HL-60 (cell line): ENCODE measurements around the gene GABRR2.

Experiments
- DNase-seq, 2 experiments: peaks; one replicate each; pipeline ENCODE4 v3.0.0-alpha.2; 2010 to 2020; ENCODE audit warnings: low read depth in 1 of 2, low spot score in 1 of 2
- H3K27ac ChIP-seq: fragments of 250-450 bp; sonication (Bioruptor Pico); replicated peaks from 2 replicates; pipeline ENCODE4 v1.5.1; 2020; ENCODE audit warnings: mild to moderate bottlenecking, moderate library complexity
- H3K27me3 ChIP-seq: fragments of 250-450 bp; sonication (Bioruptor Pico); 2 replicates; pipeline ENCODE4 v1.5.1; 2021; ENCODE audit warnings: mild to moderate bottlenecking, moderate library complexity; ENCODE audit not compliant: insufficient read depth, poor library complexity, severe bottlenecking
- H3K4me3 ChIP-seq: replicated peaks from 2 replicates; pipeline ENCODE4 v1.5.1; 2011; ENCODE audit warnings: mild to moderate bottlenecking, control low read depth, low read length; ENCODE audit not compliant: insufficient read depth
- CTCF ChIP-seq: IDR thresholded peaks from one replicate; pipeline ENCODE4 v1.5.1; 2011; ENCODE audit warnings: low read length, control low read depth, inconsistent platforms; ENCODE audit not compliant: insufficient read depth
- GABPA ChIP-seq: IDR thresholded peaks from 2 replicates; pipeline ENCODE4 v1.6.1; 2012; ENCODE audit warnings: low read depth
- POLR2AphosphoS5 ChIP-seq: IDR thresholded peaks from 2 replicates; pipeline ENCODE4 v1.6.1; 2012; ENCODE audit warnings: low read depth
- SPI1 ChIP-seq: IDR thresholded peaks from 2 replicates; pipeline ENCODE4 v1.6.1; 2012; ENCODE audit warnings: low read depth, mild to moderate bottlenecking, borderline replicate concordance
- TF ChIP-seq, protein P1 (sequence below): IDR thresholded peaks from 2 replicates; pipeline ENCODE4 v1.6.1; 2012; ENCODE audit warnings: low read depth; ENCODE audit not compliant: insufficient replicate concordance

GABRR2 gene

GRCh38 chr6:89260832-89261231 is 54.3 kb downstream of the GABRR2 start:
- Histone ChIP-seq H3K27ac (peak overlapping the region; percentile 46), H3K4me3 (no peak overlapping the region), H3K27me3 (no peaks in the 10 kb centered on the region)
- DNase-seq = peak; percentile 33 to 80
- TF ChIP-seq SPI1 (no peak), GABPA (no peak), POLR2AphosphoS5 (0 out of 2 replicates have a peak, but pooled peaks have one; percentile 27), CTCF (no peak)

GRCh38 chr6:89260310-89260709 is 54.8 kb downstream of the GABRR2 start:
- peak; percentile 99 for TF ChIP-seq SPI1
- TF ChIP-seq CTCF = no peak
- no peak for TF ChIP-seq GABPA
- peak; percentile 23 to 78 for DNase-seq
- no peaks in the 10 kb centered on the region for H3K27me3 ChIP-seq
- no peak overlapping the region for H3K4me3 ChIP-seq
- H3K27ac ChIP-seq = peak overlapping the region; percentile 46

DNA sequence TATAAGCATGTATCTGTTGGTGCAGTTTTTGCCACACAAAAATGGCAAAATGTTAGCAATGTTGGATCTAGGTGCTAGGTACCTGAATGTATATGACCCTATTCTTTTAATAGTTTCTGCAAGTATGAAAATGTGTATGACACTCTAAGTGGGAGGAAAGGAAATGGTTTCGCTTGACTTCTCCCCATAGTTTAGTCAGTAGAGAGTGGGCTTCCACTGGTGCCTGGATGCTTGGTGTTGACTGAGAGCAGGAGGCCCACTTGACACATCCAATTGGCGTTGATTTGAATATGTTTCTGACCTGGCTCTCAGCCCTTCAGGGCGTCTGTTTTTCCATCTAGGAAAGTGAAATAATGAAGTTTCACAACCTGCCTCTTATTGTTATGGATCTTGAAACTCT is 56.2 kb downstream of the GABRR2 start:
- TF ChIP-seq POLR2AphosphoS5 = no peak
- TF ChIP-seq GABPA = no peak
- no peak for TF ChIP-seq CTCF
- no peak for TF ChIP-seq SPI1
- Histone ChIP-seq H3K27ac (no peak overlapping the region), H3K4me3 (no peak overlapping the region), H3K27me3 (no peaks in the 10 kb centered on the region)
- DNase-seq = no peak

GRCh38 chr6:89257781-89258180 is 57.3 kb downstream of the GABRR2 start:
- no peak for DNase-seq
- TF ChIP-seq SPI1 (no peak), POLR2AphosphoS5 (no peak), CTCF (no peak), GABPA (no peak)
- TF ChIP-seq, protein P1, sequence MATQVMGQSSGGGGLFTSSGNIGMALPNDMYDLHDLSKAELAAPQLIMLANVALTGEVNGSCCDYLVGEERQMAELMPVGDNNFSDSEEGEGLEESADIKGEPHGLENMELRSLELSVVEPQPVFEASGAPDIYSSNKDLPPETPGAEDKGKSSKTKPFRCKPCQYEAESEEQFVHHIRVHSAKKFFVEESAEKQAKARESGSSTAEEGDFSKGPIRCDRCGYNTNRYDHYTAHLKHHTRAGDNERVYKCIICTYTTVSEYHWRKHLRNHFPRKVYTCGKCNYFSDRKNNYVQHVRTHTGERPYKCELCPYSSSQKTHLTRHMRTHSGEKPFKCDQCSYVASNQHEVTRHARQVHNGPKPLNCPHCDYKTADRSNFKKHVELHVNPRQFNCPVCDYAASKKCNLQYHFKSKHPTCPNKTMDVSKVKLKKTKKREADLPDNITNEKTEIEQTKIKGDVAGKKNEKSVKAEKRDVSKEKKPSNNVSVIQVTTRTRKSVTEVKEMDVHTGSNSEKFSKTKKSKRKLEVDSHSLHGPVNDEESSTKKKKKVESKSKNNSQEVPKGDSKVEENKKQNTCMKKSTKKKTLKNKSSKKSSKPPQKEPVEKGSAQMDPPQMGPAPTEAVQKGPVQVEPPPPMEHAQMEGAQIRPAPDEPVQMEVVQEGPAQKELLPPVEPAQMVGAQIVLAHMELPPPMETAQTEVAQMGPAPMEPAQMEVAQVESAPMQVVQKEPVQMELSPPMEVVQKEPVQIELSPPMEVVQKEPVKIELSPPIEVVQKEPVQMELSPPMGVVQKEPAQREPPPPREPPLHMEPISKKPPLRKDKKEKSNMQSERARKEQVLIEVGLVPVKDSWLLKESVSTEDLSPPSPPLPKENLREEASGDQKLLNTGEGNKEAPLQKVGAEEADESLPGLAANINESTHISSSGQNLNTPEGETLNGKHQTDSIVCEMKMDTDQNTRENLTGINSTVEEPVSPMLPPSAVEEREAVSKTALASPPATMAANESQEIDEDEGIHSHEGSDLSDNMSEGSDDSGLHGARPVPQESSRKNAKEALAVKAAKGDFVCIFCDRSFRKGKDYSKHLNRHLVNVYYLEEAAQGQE = no peak
- no peak overlapping the region for H3K27ac ChIP-seq
- H3K4me3 ChIP-seq = no peak overlapping the region
- H3K27me3 ChIP-seq = no peaks in the 10 kb centered on the region

GRCh38 chr6:89257346-89257745 is 57.8 kb downstream of the GABRR2 start:
- DNase-seq = no peak
- Histone ChIP-seq H3K4me3 (no peak overlapping the region), H3K27me3 (no peaks in the 10 kb centered on the region), H3K27ac (no peak overlapping the region)
- no peak for TF ChIP-seq POLR2AphosphoS5
- TF ChIP-seq, protein P1 = no peak
